ENCODE data around the gene RSAD2. TPM values are rescaled to one million over a fixed set of nuclear protein-coding genes. Genes with fewer than 3 reads are reported as not detected.

RSAD2 gene
- total and polyA plus RNA-seq, 2 donors (not counting 3 experiments of a cell fraction or from before 2014, with no cell fraction given): 0.03 to 0.18 TPM

DNA sequence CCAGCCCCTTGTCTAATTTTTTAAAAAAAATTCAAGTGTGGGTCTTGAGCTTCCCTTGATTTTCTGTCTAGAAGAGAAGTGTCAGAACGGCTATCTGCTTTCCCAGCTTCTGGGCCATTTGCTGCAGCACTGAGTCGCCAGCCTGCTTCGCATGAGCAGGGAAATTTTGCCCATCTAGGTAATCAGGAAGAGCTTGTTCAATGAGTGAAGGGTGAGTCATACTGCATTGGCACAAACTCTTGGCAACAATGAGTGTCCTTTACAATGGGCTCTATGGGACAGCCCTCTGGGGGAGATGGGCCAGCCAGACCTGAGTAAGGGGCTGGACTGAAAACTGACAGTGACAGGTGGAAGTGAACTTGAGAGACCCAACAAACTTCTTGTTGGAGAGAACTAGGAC lies 37.3 kb downstream of the RSAD2 start:
- no peak overlapping the region for H3K4me3 ChIP-seq (replicated peaks in 1 of 3; ENCODE audit: insufficient read depth in 1 of 3, low read depth in 1 of 3, low read length in 3 of 3)
- peaks cover 0 to 9% of the 10 kb centered on the region in 2 experiments for H3K27me3 ChIP-seq (ENCODE audit: control insufficient read depth in 2 of 2, insufficient read depth in 2 of 2, low read length in 2 of 2)
- FAIRE-seq: peak; percentile 72
- no peaks in the 10 kb centered on the region for H3K9me3 ChIP-seq (replicated peaks; ENCODE audit: control insufficient read depth, insufficient read depth, low read length)
- H3K27ac ChIP-seq (ENCODE audit: insufficient read depth, low read depth, low read length): no peak overlapping the region
- H3K4me1 ChIP-seq (ENCODE audit: control insufficient read depth, extremely low read depth, insufficient read depth, low read length): no peaks in the 10 kb centered on the region
- intact Hi-C loops (cut with micrococcal nuclease): loop anchor here (5.0 kb wide), 2 partner anchors 112 to 1762 kb away; no protein-coding TSS in a partner anchor
- TF ChIP-seq, protein P1, sequence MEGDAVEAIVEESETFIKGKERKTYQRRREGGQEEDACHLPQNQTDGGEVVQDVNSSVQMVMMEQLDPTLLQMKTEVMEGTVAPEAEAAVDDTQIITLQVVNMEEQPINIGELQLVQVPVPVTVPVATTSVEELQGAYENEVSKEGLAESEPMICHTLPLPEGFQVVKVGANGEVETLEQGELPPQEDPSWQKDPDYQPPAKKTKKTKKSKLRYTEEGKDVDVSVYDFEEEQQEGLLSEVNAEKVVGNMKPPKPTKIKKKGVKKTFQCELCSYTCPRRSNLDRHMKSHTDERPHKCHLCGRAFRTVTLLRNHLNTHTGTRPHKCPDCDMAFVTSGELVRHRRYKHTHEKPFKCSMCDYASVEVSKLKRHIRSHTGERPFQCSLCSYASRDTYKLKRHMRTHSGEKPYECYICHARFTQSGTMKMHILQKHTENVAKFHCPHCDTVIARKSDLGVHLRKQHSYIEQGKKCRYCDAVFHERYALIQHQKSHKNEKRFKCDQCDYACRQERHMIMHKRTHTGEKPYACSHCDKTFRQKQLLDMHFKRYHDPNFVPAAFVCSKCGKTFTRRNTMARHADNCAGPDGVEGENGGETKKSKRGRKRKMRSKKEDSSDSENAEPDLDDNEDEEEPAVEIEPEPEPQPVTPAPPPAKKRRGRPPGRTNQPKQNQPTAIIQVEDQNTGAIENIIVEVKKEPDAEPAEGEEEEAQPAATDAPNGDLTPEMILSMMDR (IDR thresholded peaks at IDR 0.05; ENCODE audit: extremely low read depth in 1 of 2, insufficient read depth in 1 of 2, low read depth in 1 of 2, low read length in 2 of 2): no peak
- TF ChIP-seq GATA2 (IDR thresholded peaks at IDR 0.05; ENCODE audit: insufficient read depth, insufficient read length, low read depth, low read length) (no peak), POLR2AphosphoS5 (IDR thresholded peaks at IDR 0.05; ENCODE audit: insufficient read depth, low read depth, low read length) (no peak), POLR2A (IDR thresholded peaks at IDR 0.05; ENCODE audit: low read depth, low read length) (no peak), JUN (IDR thresholded peaks at IDR 0.05; ENCODE audit: borderline replicate concordance, insufficient read depth, insufficient read length, low read depth) (peak; percentile 91), MYC (IDR thresholded peaks at IDR 0.05; ENCODE audit: low read depth, low read length) (no peak), EZH2 (IDR thresholded peaks at IDR 0.05; ENCODE audit: borderline replicate concordance, low read depth, low read length, severe bottlenecking) (no peak), FOS (IDR thresholded peaks at IDR 0.05; ENCODE audit: borderline replicate concordance, insufficient read depth, low read length) (peak; percentile 41)
- TF ChIP-seq, protein P2, sequence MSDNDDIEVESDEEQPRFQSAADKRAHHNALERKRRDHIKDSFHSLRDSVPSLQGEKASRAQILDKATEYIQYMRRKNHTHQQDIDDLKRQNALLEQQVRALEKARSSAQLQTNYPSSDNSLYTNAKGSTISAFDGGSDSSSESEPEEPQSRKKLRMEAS (IDR thresholded peaks at IDR 0.05; ENCODE audit: insufficient read depth, insufficient read length): no peak
- DNase-seq (ENCODE audit: low read depth, low spot score): peak; percentile 60
- ChIA-PET CTCF (interaction anchor here (0.8 to 4.7 kb wide), 7 partner anchors 13 to 136 kb away, joined by 3 to 40 read pairs (median 8); no protein-coding TSS in a partner anchor), POLR2A (no interaction called here)
- no peak overlapping the region for H2AFZ ChIP-seq (ENCODE audit: low read depth, low read length)
- no peak overlapping the region for H3K9ac ChIP-seq (replicated peaks; ENCODE audit: extremely low read depth, insufficient read depth, low read length)
- no peak overlapping the region for H3K4me2 ChIP-seq (ENCODE audit: insufficient read depth, low read length)
- dilution Hi-C loops (cut with MboI; ENCODE audit: extremely low pct_ligation_motif_present, low sequenced_read_pairs): no loop called here
- no peaks in the 10 kb centered on the region for H3K9me1 ChIP-seq (replicated peaks; ENCODE audit: control insufficient read depth, extremely low read depth, insufficient read depth, low read length)
- H3K79me2 ChIP-seq (ENCODE audit: control insufficient read depth, insufficient read depth, low read length): no peaks in the 10 kb centered on the region
- no TSS peak for BruUV-seq (replicated peaks)
- no peaks in the 10 kb centered on the region for H3K36me3 ChIP-seq (ENCODE audit: control insufficient read depth in 2 of 2, extremely low read depth in 1 of 2, insufficient read depth in 2 of 2, low read length in 2 of 2)
- no peaks in the 10 kb centered on the region for H4K20me1 ChIP-seq (replicated peaks; ENCODE audit: control insufficient read depth, extremely low read depth, insufficient read depth, low read length)
